PC-3 (cell line): ENCODE data around the gene FSD1.
A peak's percentile ranks its signal among the peaks of the same experiment; 100 is the strongest.

Experiments
- EZH2 ChIP-seq: fragments of 300-600 bp; sonication (generic); IDR thresholded peaks from one replicate; pipeline ENCODE4 v1.6.1; 2017; ENCODE audit warnings: antibody characterized with exemption, mild to moderate bottlenecking, low read length; ENCODE audit not compliant: unreplicated experiment
- EZH2phosphoT487 ChIP-seq: fragments of 300-600 bp; sonication (generic); IDR thresholded peaks from 2 replicates; pipeline ENCODE4 v1.6.1; 2018; ENCODE audit warnings: mild to moderate bottlenecking, antibody characterized with exemption, low read length, borderline replicate concordance
- TF ChIP-seq, protein P1 (sequence below): fragments of 300-600 bp; sonication (generic); conservative IDR thresholded peaks from 2 replicates; pipeline ENCODE4 v1.5.1; 2017; ENCODE audit warnings: antibody characterized with exemption, low read depth, mild to moderate bottlenecking, low read length

DNA sequence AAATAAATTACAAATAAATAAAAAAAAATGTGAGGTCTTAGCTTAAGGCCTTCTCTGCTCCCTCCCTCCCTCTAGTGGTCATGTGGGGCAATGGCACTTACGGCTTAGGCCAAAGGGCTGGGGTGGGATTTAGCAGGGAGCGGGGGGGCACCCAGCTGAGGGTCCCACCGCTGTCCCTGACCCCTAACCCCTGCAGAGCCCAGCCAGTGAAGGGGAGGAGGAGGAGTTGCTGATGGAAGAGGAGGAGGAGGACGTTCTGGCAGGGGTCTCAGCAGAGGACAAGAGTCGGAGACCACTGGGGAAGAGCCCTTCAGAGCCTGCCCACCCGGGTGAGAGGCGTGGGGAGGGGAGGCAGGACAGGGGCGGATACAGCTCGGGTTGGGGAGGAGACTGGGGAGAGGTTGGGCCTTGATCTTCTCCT is 48.3 kb downstream of the FSD1 start:
- TF ChIP-seq, protein P1, sequence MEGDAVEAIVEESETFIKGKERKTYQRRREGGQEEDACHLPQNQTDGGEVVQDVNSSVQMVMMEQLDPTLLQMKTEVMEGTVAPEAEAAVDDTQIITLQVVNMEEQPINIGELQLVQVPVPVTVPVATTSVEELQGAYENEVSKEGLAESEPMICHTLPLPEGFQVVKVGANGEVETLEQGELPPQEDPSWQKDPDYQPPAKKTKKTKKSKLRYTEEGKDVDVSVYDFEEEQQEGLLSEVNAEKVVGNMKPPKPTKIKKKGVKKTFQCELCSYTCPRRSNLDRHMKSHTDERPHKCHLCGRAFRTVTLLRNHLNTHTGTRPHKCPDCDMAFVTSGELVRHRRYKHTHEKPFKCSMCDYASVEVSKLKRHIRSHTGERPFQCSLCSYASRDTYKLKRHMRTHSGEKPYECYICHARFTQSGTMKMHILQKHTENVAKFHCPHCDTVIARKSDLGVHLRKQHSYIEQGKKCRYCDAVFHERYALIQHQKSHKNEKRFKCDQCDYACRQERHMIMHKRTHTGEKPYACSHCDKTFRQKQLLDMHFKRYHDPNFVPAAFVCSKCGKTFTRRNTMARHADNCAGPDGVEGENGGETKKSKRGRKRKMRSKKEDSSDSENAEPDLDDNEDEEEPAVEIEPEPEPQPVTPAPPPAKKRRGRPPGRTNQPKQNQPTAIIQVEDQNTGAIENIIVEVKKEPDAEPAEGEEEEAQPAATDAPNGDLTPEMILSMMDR: peak; percentile 65
- TF ChIP-seq EZH2 (no peak), EZH2phosphoT487 (no peak)
